ENCODE results near the gene XPOT.
"Not testable (repeated sequence)": the region's sequence is repeated elsewhere in the genome, so short reads cannot be mapped to it uniquely, and the experiment has no call there.

Gene XPOT

GRCh38 chr12:64403707-64404469 lies at the start of gene XPOT:
Gene XPOT, plus strand, starts transcription at chr12:64404392. Its CDS starts 5,644 bp downstream, at chr12:64410036.
- peak; percentile 95 for DNase-seq

- not testable (repeated sequence) for DNase-seq
These were observed 48.0 kb upstream of the XPOT start for GRCh38 chr12:64356209-64356608.

GRCh38 chr12:64361173-64361572 lies 43.0 kb upstream of the XPOT start:
- not testable (repeated sequence) for DNase-seq

- DNase-seq = no peak
These were observed 41.4 kb upstream of the XPOT start for GRCh38 chr12:64362721-64363305.

GRCh38 chr12:64383675-64384074 lies 20.5 kb upstream of the XPOT start:
- no peak for DNase-seq

GRCh38 chr12:64385019-64385418 lies 19.2 kb upstream of the XPOT start:
- DNase-seq = no peak

GRCh38 chr12:64385468-64385867 lies 18.7 kb upstream of the XPOT start:
- no peak for DNase-seq

GRCh38 chr12:64387197-64387816 lies 16.9 kb upstream of the XPOT start:
- DNase-seq = no peak

- DNase-seq = no peak
These were observed 15.0 kb upstream of the XPOT start for GRCh38 chr12:64389154-64389553.

- DNase-seq = no peak
These were observed 13.8 kb upstream of the XPOT start, which contains the start of gene C12orf56 for GRCh38 chr12:64390275-64390851. Gene C12orf56, minus strand, starts transcription at chr12:64390758. Its CDS starts 193 bp downstream, at chr12:64390565.

GRCh38 chr12:64392221-64392620 lies 12.0 kb upstream of the XPOT start:
- DNase-seq = no peak

- DNase-seq = no peak
These were observed 8.5 kb upstream of the XPOT start for GRCh38 chr12:64395739-64396138.

GRCh38 chr12:64400041-64400440 lies 4.2 kb upstream of the XPOT start:
- no peak for DNase-seq

- DNase-seq = no peak
These were observed 2.0 kb upstream of the XPOT start for GRCh38 chr12:64402181-64402580.

GRCh38 chr12:64404470-64405256 lies 471 bp downstream of the XPOT start:
- no peak for DNase-seq

- no peak for DNase-seq
These were observed 3.4 kb downstream of the XPOT start for GRCh38 chr12:64407342-64408223.

GRCh38 chr12:64411427-64411826 lies 7.2 kb downstream of the XPOT start:
- DNase-seq = no peak

- DNase-seq = no peak
These were observed 8.3 kb downstream of the XPOT start for GRCh38 chr12:64412459-64412858.

GRCh38 chr12:64413884-64414283 lies 9.7 kb downstream of the XPOT start:
- DNase-seq = no peak

GRCh38 chr12:64418209-64418608 lies 14.0 kb downstream of the XPOT start:
- DNase-seq = no peak

- DNase-seq = no peak
These were observed 15.5 kb downstream of the XPOT start for GRCh38 chr12:64419696-64420095.

- DNase-seq = no peak
These were observed 23.8 kb downstream of the XPOT start for GRCh38 chr12:64427988-64428387.
